Ishikawa (cell line): Measurements from ENCODE around the gene SIGLEC11.

Experiments used
- CEBPB ChIP-seq: IDR thresholded peaks from 2 replicates; pipeline ENCODE4 v1.6.1; 2012
- CREB1 ChIP-seq: IDR thresholded peaks from 2 replicates; pipeline ENCODE4 v1.6.1; 2012; ENCODE audit warnings: low read depth
- EGR1 ChIP-seq: IDR thresholded peaks from 2 replicates; pipeline ENCODE4 v1.6.1; 2012
- EP300 ChIP-seq: IDR thresholded peaks from 2 replicates; pipeline ENCODE4 v1.6.1; 2012; ENCODE audit warnings: borderline replicate concordance
- FOXM1 ChIP-seq: IDR thresholded peaks from 2 replicates; pipeline ENCODE4 v1.6.1; 2012; ENCODE audit warnings: low read depth, borderline replicate concordance
- NFIC ChIP-seq: IDR thresholded peaks from 2 replicates; pipeline ENCODE4 v1.6.1; 2012
- RAD21 ChIP-seq: IDR thresholded peaks from 2 replicates; pipeline ENCODE4 v1.6.1; 2012; ENCODE audit warnings: low read depth
- TAF1 ChIP-seq: IDR thresholded peaks from 2 replicates; pipeline ENCODE4 v1.6.1; 2012; ENCODE audit warnings: low read depth, mild to moderate bottlenecking
- TCF12 ChIP-seq: IDR thresholded peaks from 2 replicates; pipeline ENCODE4 v1.6.1; 2012; ENCODE audit warnings: low read depth
- TEAD4 ChIP-seq: IDR thresholded peaks from 2 replicates; pipeline ENCODE4 v1.6.1; 2012
- YY1 ChIP-seq: IDR thresholded peaks from 2 replicates; pipeline ENCODE4 v1.6.1; 2012; ENCODE audit warnings: low read depth
- ZBTB7A ChIP-seq: IDR thresholded peaks from 2 replicates; pipeline ENCODE4 v1.6.1; 2012; ENCODE audit warnings: low read depth
- TF ChIP-seq, protein P1 (sequence below): IDR thresholded peaks from 2 replicates; pipeline ENCODE4 v1.6.1; 2012
- TF ChIP-seq, protein P2 (sequence below): IDR thresholded peaks from 2 replicates; pipeline ENCODE4 v1.6.1; 2012
- TF ChIP-seq, protein P3 (sequence below): IDR thresholded peaks from 2 replicates; pipeline ENCODE4 v1.6.1; 2012; ENCODE audit warnings: low read depth, mild to moderate bottlenecking

The SIGLEC11 gene

DNA sequence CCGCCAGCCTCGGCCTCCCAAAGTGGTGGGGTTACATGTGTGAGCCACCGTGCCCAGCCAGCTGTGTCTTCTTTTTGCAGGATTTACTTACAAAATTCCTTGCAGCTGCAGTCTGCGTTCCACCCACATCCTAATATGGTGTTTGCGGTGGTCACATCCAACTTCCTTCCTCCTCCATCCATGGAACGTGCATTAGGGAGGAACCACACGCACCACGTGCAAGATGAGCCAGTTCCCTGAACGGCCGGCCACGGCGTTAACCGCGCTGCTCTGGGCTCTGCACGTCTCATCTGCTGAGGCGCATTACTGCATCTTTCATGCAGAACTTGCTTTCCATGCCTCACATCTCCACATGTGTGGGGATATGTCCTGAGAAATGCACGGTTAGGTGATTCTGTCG is 13.0 kb upstream of the SIGLEC11 start:
- TF ChIP-seq, protein P1, sequence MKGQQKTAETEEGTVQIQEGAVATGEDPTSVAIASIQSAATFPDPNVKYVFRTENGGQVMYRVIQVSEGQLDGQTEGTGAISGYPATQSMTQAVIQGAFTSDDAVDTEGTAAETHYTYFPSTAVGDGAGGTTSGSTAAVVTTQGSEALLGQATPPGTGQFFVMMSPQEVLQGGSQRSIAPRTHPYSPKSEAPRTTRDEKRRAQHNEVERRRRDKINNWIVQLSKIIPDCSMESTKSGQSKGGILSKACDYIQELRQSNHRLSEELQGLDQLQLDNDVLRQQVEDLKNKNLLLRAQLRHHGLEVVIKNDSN = no peak
- no peak for TF ChIP-seq EGR1
- TF ChIP-seq RAD21 = no peak
- TF ChIP-seq FOXM1 = no peak
- TF ChIP-seq TCF12 = no peak
- no peak for TF ChIP-seq ZBTB7A
- TF ChIP-seq EP300 = no peak
- no peak for TF ChIP-seq NFIC
- no peak for TF ChIP-seq YY1
- TF ChIP-seq TEAD4 = no peak
- TF ChIP-seq, protein P2, sequence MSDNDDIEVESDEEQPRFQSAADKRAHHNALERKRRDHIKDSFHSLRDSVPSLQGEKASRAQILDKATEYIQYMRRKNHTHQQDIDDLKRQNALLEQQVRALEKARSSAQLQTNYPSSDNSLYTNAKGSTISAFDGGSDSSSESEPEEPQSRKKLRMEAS = no peak
- TF ChIP-seq CEBPB = no peak
- TF ChIP-seq, protein P3, sequence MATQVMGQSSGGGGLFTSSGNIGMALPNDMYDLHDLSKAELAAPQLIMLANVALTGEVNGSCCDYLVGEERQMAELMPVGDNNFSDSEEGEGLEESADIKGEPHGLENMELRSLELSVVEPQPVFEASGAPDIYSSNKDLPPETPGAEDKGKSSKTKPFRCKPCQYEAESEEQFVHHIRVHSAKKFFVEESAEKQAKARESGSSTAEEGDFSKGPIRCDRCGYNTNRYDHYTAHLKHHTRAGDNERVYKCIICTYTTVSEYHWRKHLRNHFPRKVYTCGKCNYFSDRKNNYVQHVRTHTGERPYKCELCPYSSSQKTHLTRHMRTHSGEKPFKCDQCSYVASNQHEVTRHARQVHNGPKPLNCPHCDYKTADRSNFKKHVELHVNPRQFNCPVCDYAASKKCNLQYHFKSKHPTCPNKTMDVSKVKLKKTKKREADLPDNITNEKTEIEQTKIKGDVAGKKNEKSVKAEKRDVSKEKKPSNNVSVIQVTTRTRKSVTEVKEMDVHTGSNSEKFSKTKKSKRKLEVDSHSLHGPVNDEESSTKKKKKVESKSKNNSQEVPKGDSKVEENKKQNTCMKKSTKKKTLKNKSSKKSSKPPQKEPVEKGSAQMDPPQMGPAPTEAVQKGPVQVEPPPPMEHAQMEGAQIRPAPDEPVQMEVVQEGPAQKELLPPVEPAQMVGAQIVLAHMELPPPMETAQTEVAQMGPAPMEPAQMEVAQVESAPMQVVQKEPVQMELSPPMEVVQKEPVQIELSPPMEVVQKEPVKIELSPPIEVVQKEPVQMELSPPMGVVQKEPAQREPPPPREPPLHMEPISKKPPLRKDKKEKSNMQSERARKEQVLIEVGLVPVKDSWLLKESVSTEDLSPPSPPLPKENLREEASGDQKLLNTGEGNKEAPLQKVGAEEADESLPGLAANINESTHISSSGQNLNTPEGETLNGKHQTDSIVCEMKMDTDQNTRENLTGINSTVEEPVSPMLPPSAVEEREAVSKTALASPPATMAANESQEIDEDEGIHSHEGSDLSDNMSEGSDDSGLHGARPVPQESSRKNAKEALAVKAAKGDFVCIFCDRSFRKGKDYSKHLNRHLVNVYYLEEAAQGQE = no peak
- TF ChIP-seq CREB1 = no peak

DNA sequence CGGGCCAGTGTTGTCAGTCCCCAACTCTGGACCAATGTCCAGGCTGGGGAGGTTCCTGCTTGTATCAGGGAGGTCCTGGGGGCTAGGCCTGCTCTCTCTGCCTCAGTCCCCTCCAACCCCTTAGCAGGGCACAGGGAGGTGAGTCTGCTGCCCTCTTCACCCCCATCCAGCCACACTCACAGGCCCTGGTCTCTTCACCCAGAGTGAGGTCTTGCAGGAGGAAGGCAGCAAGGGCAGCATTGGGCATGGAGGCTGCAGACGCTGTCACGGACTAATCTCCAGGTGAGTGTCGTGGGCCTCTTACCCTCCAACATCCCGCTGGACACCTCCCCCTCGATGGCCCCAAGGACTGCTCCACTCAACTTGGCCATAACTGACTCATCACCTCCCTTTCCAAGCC is 11.9 kb upstream of the SIGLEC11 start:
- no peak for TF ChIP-seq YY1
- no peak for TF ChIP-seq EGR1
- TF ChIP-seq CREB1 = no peak
- TF ChIP-seq, protein P3 = no peak
- no peak for TF ChIP-seq NFIC
- TF ChIP-seq RAD21 = no peak
- TF ChIP-seq TCF12 = no peak

DNA sequence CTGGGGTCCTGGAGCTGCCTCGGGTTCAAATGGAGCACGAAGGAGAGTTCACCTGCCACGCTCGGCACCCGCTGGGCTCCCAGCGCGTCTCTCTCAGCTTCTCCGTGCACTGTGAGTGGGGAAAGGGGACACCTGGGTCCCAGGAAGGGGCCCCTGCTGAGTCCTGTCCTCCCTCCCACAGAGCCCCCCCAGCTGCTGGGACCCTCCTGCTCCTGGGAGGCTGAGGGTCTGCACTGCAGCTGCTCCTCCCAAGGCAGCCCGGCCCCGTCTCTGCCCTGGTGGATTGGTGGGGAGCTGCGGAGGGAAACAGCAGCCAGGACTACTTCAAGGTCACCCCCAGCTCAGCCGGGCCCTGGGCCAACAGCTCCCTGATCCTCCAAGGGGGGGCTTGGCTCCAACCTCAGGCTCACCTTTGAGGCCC is 11.0 kb upstream of the SIGLEC11 start:
- TF ChIP-seq, protein P1 = no peak
- TF ChIP-seq TCF12 = no peak

DNA sequence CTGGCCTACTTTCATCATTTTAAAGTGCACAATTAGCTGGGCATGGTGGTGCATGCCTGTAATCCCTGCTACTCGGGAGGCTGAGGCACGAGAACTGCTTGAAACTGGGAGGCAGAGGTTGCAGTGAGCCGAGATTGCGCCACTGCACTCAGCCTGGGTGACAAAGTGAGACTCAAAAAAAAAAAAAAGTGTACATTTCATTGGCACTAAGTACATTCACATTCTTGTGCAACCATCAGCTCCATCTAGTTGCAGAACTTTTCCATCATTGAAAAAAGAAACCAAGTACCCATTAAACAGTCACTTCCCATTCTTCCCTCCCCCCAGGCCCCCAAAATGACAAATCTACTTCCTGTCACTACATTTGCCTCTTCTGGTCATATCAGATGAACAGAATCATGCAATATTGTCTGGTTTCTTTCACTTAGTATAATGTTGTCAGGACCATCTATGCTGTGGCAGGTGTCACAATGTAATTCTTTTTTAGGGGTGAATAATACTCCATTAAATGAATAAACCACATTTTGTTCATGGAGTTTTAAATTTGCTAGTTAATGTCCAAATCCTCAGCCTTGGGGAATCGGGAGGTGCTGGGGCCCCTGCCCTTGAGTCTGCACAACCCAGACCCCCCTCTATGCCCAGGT is 7.4 kb upstream of the SIGLEC11 start:
- TF ChIP-seq NFIC = no peak
- TF ChIP-seq, protein P2 = no peak
- no peak for TF ChIP-seq TCF12
- no peak for TF ChIP-seq FOXM1
- no peak for TF ChIP-seq EP300
- TF ChIP-seq CREB1 = no peak
- TF ChIP-seq TAF1 = no peak
- TF ChIP-seq RAD21 = no peak
- no peak for TF ChIP-seq YY1
- TF ChIP-seq TEAD4 = no peak
- TF ChIP-seq EGR1 = no peak
- TF ChIP-seq, protein P3 = no peak

DNA sequence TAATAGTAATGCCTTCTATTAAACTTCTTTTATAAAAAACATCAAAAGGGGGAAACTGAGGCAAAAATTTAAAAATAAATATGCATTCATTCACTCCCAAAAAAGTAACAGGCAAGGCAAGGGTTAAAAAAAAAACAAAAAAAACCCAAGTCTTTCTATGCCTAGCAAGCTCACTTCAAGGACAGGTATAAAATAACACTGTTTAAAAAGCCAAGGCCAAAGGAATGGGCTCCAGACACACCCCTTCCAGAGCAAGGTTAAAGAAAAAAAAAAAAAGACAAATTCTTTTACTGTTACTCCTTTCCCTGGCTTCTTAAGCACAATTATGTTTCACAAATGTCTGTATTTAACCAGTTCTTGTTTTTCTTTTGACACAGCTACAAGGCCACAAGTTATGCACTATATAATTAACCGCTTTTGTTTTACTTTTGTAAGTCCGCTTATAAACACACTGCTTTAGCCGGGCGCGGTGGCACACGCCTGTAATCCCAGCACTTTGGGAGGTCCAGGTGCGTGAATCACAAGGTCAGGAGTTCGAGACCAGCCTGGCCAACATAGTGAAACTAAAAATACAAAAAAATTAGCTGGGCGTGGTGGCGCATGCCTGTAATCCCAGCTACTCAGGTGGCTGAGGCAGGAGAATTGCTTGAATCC is 3.6 kb downstream of the SIGLEC11 start:
- TF ChIP-seq, protein P1 = no peak
- TF ChIP-seq CREB1 (no peak), TEAD4 (no peak), EP300 (no peak), YY1 (no peak), TCF12 (no peak), NFIC (no peak), RAD21 (no peak), CEBPB (no peak), ZBTB7A (no peak), EGR1 (no peak), TAF1 (no peak), FOXM1 (no peak)
- TF ChIP-seq, protein P3 = no peak
- TF ChIP-seq, protein P2 = no peak
